GM18873 (cell line): ENCODE results near the gene WNT3.

Source experiments
- ATAC-seq: cut with Tn5 transposase; IDR thresholded peaks from one replicate; pipeline ENCODE4 v1.9.1; 2021; ENCODE audit warnings: mild to moderate bottlenecking, moderate library complexity, moderate number of reproducible peaks; ENCODE audit not compliant: unreplicated experiment, low FRiP score

Gene WNT3

GRCh38 chr17:46837521-46837920, 19.0 kb upstream of the WNT3 start:
- ATAC-seq, result no peak

DNA sequence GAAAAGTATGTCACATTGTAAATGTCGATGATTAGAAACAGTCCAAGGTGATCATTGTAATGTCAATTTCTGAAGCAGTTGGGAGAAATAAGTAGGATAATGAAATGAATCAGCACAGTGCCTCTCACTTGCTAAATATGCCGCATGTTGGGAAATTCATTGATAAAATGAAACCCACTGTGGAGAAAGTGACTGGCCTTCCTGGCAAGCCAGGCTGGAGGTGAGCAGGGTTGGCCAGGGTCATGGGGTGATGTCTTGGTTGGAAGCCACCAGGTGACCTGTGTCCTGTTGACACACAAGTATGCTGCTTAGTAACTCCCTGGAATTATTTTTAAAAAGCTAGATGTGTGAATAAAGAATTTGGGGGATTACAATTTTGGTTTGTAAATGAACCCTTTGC, 18.0 kb upstream of the WNT3 start:
- no peak for ATAC-seq

DNA sequence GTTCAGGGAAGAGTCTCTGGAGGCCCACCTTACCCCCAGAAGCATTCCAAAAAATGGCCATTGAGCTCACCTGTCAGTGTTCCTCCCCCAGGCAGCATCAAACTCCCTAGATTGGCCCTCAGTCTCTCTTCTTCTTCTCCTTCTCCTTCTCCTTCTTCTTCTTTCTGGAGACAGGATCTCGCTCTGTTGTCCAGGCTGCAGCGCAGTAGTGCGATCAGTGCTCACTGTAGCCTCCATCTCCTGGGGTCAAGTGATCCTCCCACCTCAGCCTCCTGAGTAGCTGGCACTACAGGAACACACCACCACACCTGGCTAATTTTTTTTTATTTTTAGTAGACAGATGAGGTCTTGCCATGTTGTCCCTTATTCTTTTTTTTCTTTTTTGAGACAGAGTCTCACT, 16.4 kb upstream of the WNT3 start:
- ATAC-seq, result no peak

- ATAC-seq, result no peak
Measured at GRCh38 chr17:46833840-46834208, 15.3 kb upstream of the WNT3 start.

DNA sequence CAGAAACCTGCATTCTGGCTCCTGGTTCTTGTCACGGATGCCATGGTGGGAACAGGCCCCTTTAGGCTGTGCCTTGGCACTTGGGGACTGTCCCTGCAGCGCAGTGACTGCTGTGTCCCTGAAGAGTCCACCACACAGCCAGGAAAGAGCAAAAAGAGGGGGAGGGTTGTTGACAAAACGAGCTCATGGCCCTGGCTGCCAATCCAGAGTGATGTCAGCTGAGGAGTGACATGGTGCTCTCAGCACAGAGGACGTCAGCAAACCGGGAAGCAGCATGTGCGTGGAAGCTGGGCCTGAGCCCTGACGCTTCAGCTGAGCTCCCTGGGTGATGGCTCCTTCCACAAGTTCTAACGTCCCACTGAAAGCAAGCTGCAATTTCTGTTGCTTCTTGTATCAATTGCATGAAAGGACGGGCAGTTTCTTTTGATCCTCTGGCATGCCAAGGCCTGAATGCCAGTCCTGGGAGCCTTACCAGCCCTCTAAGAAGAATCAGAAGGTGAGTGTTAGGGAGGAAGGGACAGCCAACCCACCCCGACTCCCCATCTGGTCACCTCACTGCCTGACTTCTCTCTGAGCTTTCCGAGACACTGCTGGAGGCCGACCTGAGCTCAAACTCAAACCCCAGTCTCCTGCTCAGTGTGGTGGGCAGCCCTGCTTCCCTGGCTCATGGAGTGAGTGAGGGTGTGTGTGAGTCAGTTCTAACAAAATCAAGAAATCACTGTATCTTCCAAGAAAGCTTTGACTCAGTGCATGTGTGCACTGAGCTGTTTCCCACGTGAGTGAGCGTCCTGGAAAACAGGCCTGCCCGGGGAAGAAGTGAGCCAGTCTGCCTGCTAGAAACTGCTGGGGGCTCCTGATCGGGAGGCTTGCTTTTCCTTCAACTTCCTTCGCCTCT, 14.7 kb upstream of the WNT3 start:
- ATAC-seq, result no peak

- no peak for ATAC-seq
Measured at GRCh38 chr17:46832331-46832821, 13.9 kb upstream of the WNT3 start.

GRCh38 chr17:46831573-46832330, 13.3 kb upstream of the WNT3 start:
- no peak for ATAC-seq

- no peak for ATAC-seq
Measured at GRCh38 chr17:46827274-46827673, 8.8 kb upstream of the WNT3 start.

GRCh38 chr17:46826116-46826515, 7.6 kb upstream of the WNT3 start:
- ATAC-seq, result no peak

GRCh38 chr17:46823657-46824056, 5.2 kb upstream of the WNT3 start:
- no peak for ATAC-seq

- no peak for ATAC-seq
Measured at GRCh38 chr17:46822388-46822921, 4.0 kb upstream of the WNT3 start.

GRCh38 chr17:46821482-46822387, 3.2 kb upstream of the WNT3 start:
- ATAC-seq, result no peak

- no peak for ATAC-seq
Measured at GRCh38 chr17:46820592-46821450, 2.3 kb upstream of the WNT3 start.

DNA sequence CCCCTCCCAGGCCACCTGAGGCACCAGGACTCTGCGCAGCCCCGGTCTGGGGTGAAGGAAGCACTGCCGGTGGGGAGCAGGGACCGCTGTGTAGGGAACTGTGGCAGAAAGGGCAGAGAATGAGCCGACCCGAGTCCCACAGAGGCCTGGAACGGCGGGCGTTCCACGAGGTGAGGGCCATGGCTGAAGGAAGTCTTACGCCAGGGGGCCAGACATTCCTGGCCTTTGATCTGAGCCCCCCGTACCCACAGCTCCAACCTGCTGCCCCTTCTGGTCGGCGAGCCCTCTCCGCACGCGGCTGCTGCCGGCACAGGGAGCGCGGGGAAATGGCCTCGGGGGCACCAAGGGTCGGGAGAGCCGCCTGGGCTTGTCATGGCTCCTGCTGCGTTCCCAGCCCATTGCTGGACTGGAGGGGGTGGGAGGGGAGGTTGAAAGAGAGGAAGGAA, 1.4 kb upstream of the WNT3 start:
- no peak for ATAC-seq

DNA sequence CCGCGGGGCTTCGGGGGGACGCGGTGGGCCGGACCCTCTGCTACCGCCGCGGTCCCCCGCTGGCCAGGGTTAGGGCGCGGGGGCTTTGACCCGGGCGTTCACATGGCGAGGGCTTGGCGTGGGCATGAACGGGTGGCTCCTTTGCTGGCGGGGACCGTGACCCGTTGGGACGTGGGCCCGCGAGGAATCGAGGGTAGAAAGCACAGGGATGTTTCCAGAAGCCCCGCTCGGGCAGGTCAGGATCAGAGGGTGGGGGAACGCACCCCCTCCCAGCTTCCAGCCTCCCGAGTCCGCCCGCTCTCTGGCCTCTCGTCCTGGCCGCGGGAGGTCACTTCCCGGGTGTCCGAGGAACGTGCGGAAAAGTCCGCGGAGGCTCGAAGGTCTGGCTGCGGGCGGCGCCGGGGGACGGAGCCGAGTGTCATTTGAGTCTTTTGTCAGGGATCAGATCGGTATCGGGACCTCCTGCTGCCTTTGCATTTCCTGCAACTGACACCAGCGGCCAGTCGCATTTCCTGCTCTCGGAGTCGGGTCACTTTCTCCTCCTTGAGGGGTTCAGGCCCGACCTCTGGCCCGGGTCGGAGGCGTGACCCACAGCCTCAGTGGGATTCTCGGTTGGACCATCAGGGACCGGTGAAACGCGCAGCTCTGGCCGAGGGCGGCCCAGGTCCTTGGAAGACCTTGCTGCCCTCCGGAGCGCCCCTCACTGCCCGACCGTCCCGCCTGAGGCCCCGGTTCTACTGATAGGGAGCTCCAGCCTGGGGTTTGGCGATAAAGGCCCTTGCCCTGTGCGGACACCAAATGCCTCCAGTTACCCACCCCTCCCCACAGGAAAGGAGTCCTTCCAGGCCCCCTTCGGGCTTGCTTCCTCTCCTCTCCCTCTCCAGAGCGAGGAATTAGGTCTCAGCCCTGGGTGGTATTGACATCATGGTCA, 702 bp upstream of the WNT3 start:
- ATAC-seq, result no peak

DNA sequence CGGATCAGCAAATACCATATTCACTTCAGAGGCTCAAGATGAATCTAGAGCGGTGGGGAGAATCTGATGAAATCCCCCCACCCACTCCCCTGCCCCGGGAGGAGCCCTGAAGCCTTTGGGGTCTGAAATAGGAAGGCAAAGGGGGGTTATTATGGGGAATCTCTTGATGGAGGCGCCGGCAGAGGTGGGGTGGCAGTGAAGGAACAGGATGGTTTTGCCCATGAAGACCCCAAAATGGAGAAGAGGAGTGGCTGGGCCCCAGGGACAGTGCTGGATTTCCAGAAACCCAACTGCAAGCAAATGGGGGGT, 637 bp downstream of the WNT3 start:
- ATAC-seq, result no peak

GRCh38 chr17:46817151-46817900, 1.2 kb downstream of the WNT3 start:
- no peak for ATAC-seq
